H1 (cell line): ENCODE data around the gene TSPOAP1. TPM values are rescaled to one million over a fixed set of nuclear protein-coding genes. Genes with fewer than 3 reads are reported as not detected.
A peak's percentile ranks its signal among the peaks of the same experiment; 100 is the strongest.

Source experiments
- CTCF ChIA-PET: fragments of 300-600 bp; sonication (Branson Sonifier 250); formaldehyde crosslinking; loops from one replicate; lab custom pipeline; 2021; ENCODE audit not compliant: partially characterized antibody; lab: Charles Lee
- POLR2A ChIA-PET: fragments of 300-600 bp; sonication (Branson Sonifier 250); formaldehyde crosslinking; loops from one replicate; lab custom pipeline; 2021; ENCODE audit warnings: inconsistent platforms; ENCODE audit not compliant: partially characterized antibody; lab: Charles Lee
- DNase-seq, 2 experiments: peaks; one replicate each; pipeline versions ENCODE4 v3.0.0 to v3.0.0-alpha.2; 2010 to 2022; ENCODE audit warnings: low spot score in 2 of 2, low read depth in 1 of 2, mixed read lengths in 1 of 2
- FAIRE-seq: peaks from 2 replicates; lab custom pipeline; 2011; peaks lifted over from hg19 to GRCh38; lab: Jason Lieb, UNC
- H2AFZ ChIP-seq: 2 replicates; pipeline ENCODE4 v1.8.1; 2012; ENCODE audit warnings: low read length, inconsistent platforms
- H2AK5ac ChIP-seq: 2 replicates; pipeline ENCODE4 v1.6.1; 2013; ENCODE audit warnings: low read depth, low read length
- H2BK120ac ChIP-seq: replicated peaks from 2 replicates; pipeline ENCODE3; 2013; ENCODE audit warnings: low read depth, low read length, inconsistent platforms
- H2BK12ac ChIP-seq: 2 replicates; pipeline ENCODE4 v1.6.1; 2013; ENCODE audit warnings: low read depth, low read length
- H2BK15ac ChIP-seq: 2 replicates; pipeline ENCODE4 v1.6.1; 2013; ENCODE audit warnings: low read length
- H2BK20ac ChIP-seq: 2 replicates; pipeline ENCODE4 v1.6.1; 2013; ENCODE audit warnings: low read length
- H2BK5ac ChIP-seq: 2 replicates; pipeline ENCODE4 v1.6.1; 2013; ENCODE audit warnings: low read depth, low read length
- H3K14ac ChIP-seq: 2 replicates; pipeline ENCODE4 v1.6.1; 2013; ENCODE audit warnings: inconsistent platforms; ENCODE audit not compliant: insufficient read length
- H3K18ac ChIP-seq: 2 replicates; pipeline ENCODE4 v1.6.1; 2013; ENCODE audit warnings: low read length; ENCODE audit errors: extremely low read depth
- H3K23ac ChIP-seq: 2 replicates; pipeline ENCODE4 v1.6.1; 2013; ENCODE audit warnings: inconsistent platforms; ENCODE audit not compliant: insufficient read length
- H3K23me2 ChIP-seq: 2 replicates; pipeline ENCODE4 v1.6.1; 2013; ENCODE audit warnings: low read depth, low read length
- H3K27ac ChIP-seq: 2 replicates; pipeline ENCODE4 v1.6.1; 2011; ENCODE audit warnings: low read depth, low read length, inconsistent platforms
- H3K27me3 ChIP-seq, 4 experiments: replicated peaks in 1 of 4; 1 replicate in 1 of 4; 2 replicates in 3 of 4; pipeline versions ENCODE4 v1.6.1 to v1.8.1; 2011 to 2013; ENCODE audit warnings: low read length in 3 of 4, mild to moderate bottlenecking in 3 of 4, inconsistent platforms in 2 of 4, mixed read lengths in 2 of 4, moderate library complexity in 1 of 4; ENCODE audit not compliant: control insufficient read depth in 3 of 4, insufficient read depth in 3 of 4; ENCODE audit errors: extremely low read depth in 1 of 4
- H3K36me3 ChIP-seq, 4 experiments: 2 replicates each; pipeline versions ENCODE4 v1.6.1 to v1.8.1; 2011 to 2013; ENCODE audit warnings: mild to moderate bottlenecking in 4 of 4, low read length in 3 of 4, moderate library complexity in 2 of 4, control low read depth in 1 of 4, inconsistent platforms in 1 of 4; ENCODE audit not compliant: insufficient read depth in 4 of 4, control insufficient read depth in 2 of 4
- H3K4ac ChIP-seq: replicated peaks from 2 replicates; pipeline ENCODE3; 2013; ENCODE audit warnings: low read length, low read depth, mixed read lengths, inconsistent platforms; ENCODE audit not compliant: insufficient read length
- H3K4me1 ChIP-seq, 4 experiments: replicated peaks in 1 of 4; 1 replicate in 1 of 4; 2 replicates in 3 of 4; pipeline versions ENCODE4 v1.6.1 to v1.8.1; 2011 to 2013; ENCODE audit warnings: low read length in 3 of 4, inconsistent platforms in 2 of 4, mixed read lengths in 1 of 4; ENCODE audit not compliant: insufficient read depth in 4 of 4, control insufficient read depth in 3 of 4
- H3K4me2 ChIP-seq, 2 experiments: 2 replicates each; pipeline versions ENCODE4 v1.6.1 to v1.8.1; 2011 to 2013; ENCODE audit warnings: low read depth in 2 of 2, low read length in 2 of 2, control low read depth in 1 of 2, inconsistent platforms in 1 of 2, mild to moderate bottlenecking in 1 of 2; ENCODE audit not compliant: insufficient read depth in 1 of 2
- H3K4me3 ChIP-seq, 4 experiments: fragments of 200-600, 300-600 bp in 1 of 4; sonication (generic), shearing (Covaris generic), sonication (Bioruptor Twin) in 1 of 4; 2 replicates each; pipeline versions ENCODE4 v1.5.1 to v1.8.1; 2011 to 2016; ENCODE audit warnings: low read length in 4 of 4, low read depth in 3 of 4, control low read depth in 2 of 4, inconsistent platforms in 2 of 4, mild to moderate bottlenecking in 2 of 4, mixed read lengths in 1 of 4, moderate library complexity in 1 of 4; ENCODE audit not compliant: insufficient read depth in 2 of 4; ENCODE audit errors: extremely low read depth in 1 of 4
- H3K56ac ChIP-seq: replicated peaks from 2 replicates; pipeline ENCODE3; 2013; ENCODE audit warnings: low read depth, mild to moderate bottlenecking, mixed read lengths, low read length, inconsistent platforms; ENCODE audit not compliant: insufficient read length
- H3K79me1 ChIP-seq: 2 replicates; pipeline ENCODE4 v1.6.1; 2013; ENCODE audit warnings: low read depth, low read length, control low read depth
- H3K79me2 ChIP-seq, 2 experiments: 2 replicates each; pipeline versions ENCODE4 v1.6.1 to v1.8.1; 2012 to 2013; ENCODE audit warnings: low read length in 2 of 2, mild to moderate bottlenecking in 2 of 2, inconsistent platforms in 1 of 2; ENCODE audit not compliant: insufficient read depth in 2 of 2, control insufficient read depth in 1 of 2
- H3K9ac ChIP-seq, 4 experiments: replicated peaks in 1 of 4; 1 replicate in 1 of 4; 2 replicates in 3 of 4; pipeline versions ENCODE4 v1.6.1 to v1.8.1; 2011 to 2013; ENCODE audit warnings: low read depth in 3 of 4, low read length in 3 of 4, control low read depth in 2 of 4, mild to moderate bottlenecking in 2 of 4, moderate library complexity in 2 of 4, inconsistent platforms in 1 of 4; ENCODE audit errors: extremely low read depth in 1 of 4
- H3K9me3 ChIP-seq, 2 experiments: 2 replicates each; pipeline versions ENCODE4 v1.6.1 to v1.8.1; 2012 to 2013; ENCODE audit warnings: mild to moderate bottlenecking in 2 of 2, moderate library complexity in 2 of 2, control low read depth in 1 of 2, inconsistent platforms in 1 of 2, low read depth in 1 of 2, low read length in 1 of 2, mixed read lengths in 1 of 2; ENCODE audit not compliant: insufficient read depth in 2 of 2
- H4K20me1 ChIP-seq, 2 experiments: replicated peaks in 1 of 2; 2 replicates each; pipeline versions ENCODE3 to v1.8.1; 2011 to 2013; ENCODE audit warnings: inconsistent platforms in 2 of 2, low read length in 2 of 2, mild to moderate bottlenecking in 1 of 2; ENCODE audit not compliant: insufficient read depth in 2 of 2, control insufficient read depth in 1 of 2
- H4K5ac ChIP-seq: 2 replicates; pipeline ENCODE4 v1.6.1; 2013; ENCODE audit warnings: low read length, low read depth, mixed read lengths, inconsistent platforms; ENCODE audit not compliant: insufficient read length
- H4K8ac ChIP-seq: 2 replicates; pipeline ENCODE4 v1.8.0; 2013; ENCODE audit warnings: mild to moderate bottlenecking, moderate library complexity, low read length, inconsistent platforms; ENCODE audit not compliant: insufficient read depth; ENCODE audit errors: extremely low read depth
- H4K91ac ChIP-seq: replicated peaks from 2 replicates; pipeline ENCODE3; 2013; ENCODE audit warnings: low read length, mixed read lengths, inconsistent platforms; ENCODE audit not compliant: insufficient read length
- SAP30 ChIP-seq: fragments of 300-600 bp; sonication (generic); IDR thresholded peaks from 2 replicates; pipeline ENCODE4 v1.7.1; 2012; ENCODE audit warnings: low read length, moderate library complexity, mild to moderate bottlenecking, inconsistent platforms; ENCODE audit not compliant: insufficient read depth, insufficient replicate concordance
- TAF7 ChIP-seq: optimal IDR thresholded peaks from 2 replicates; pipeline ENCODE3; 2011; ENCODE audit warnings: low read depth, mild to moderate bottlenecking, inconsistent platforms, low read length, moderate library complexity, borderline replicate concordance
- WGBS, 2 experiments: shearing (Covaris generic) in 1 of 2; methylation state at CpG; one replicate each; pipeline versions ENCODE4 v1.1.6 to v1.1.7; 2013 to 2015; ENCODE audit warnings: low lambda C conversion rate in 2 of 2, mixed read lengths in 2 of 2, inconsistent platforms in 1 of 2, low coverage in 1 of 2, missing lambda C conversion rate in 1 of 2; ENCODE audit not compliant: insufficient replicate concordance in 2 of 2, insufficient coverage in 1 of 2, insufficient read length in 1 of 2; ENCODE audit errors: extremely low coverage in 1 of 2, missing lambda C conversion rate in 1 of 2; 5-methylcytosine and 5-hydroxymethylcytosine counted together
- polyA plus RNA-seq, 7 experiments: library from polyadenylated mRNA; depleted of rRNA in 3 of 7; stranded (reverse) in 5 of 7; unstranded in 2 of 7; fragments of >200 nt in 5 of 7; fragments of 200-250 nt in 2 of 7; gene quantifications; 1 replicate in 5 of 7; 2 replicates in 1 of 7; 4 replicates in 1 of 7; pipeline versions ENCODE4 v1.2.1 to v1.2.3, GENCODE V29; 2011 to 2013; ENCODE audit warnings: missing spikeins in 2 of 7, mixed read lengths in 2 of 7
- total RNA-seq: library from RNA; stranded (reverse); fragmentation: NEBNext Ultra II Directional; extraction: Animal tissue kit (Norgen Biotek cat#: 25700); gene quantifications from 2 replicates; pipeline ENCODE4 v1.2.1, GENCODE V29; 2021

Gene TSPOAP1
- total and polyA plus RNA-seq, 2 of the 8 experiments (the other 6 are each of a cell fraction or from before 2014, with no cell fraction given), result 7.6 to 9.2 TPM

- no peak overlapping the region for H3K27ac ChIP-seq
- H3K23me2 ChIP-seq, result peaks cover 12% of the 10 kb centered on the region
- H3K14ac ChIP-seq, result no peak overlapping the region
- H3K4me2 ChIP-seq, result no peak overlapping the region
- H2BK12ac ChIP-seq, result peak overlapping the region; percentile 90; the same call in 1 of the 2 replicates
- 0 out of 2 replicates have a peak overlapping the region, but pooled peaks have one; percentile 32 for H2BK20ac ChIP-seq
- H4K5ac ChIP-seq, result no peak overlapping the region
- no peak overlapping the region for H3K18ac ChIP-seq
- ChIA-PET CTCF (interaction anchor here (0.5 to 21.9 kb wide), 10 partner anchors 8 to 215 kb away, joined by 3 to 384 read pairs (median 6); partner anchors contain the start of gene RNF43), POLR2A (interaction anchor here (1.2 to 7.9 kb wide), 7 partner anchors 10 to 26 kb away, joined by 3 to 66 read pairs (median 6); partner anchors contain the start of gene SUPT4H1)
- no peak overlapping the region for H3K4me3 ChIP-seq
- H4K8ac ChIP-seq, result peak overlapping the region; percentile 43; the same call in 1 of the 2 replicates
- no peak overlapping the region for H3K4ac ChIP-seq
- no peak overlapping the region for H2AFZ ChIP-seq
- H3K56ac ChIP-seq, result no peak overlapping the region
- H2BK5ac ChIP-seq, result 0 out of 2 replicates have a peak overlapping the region, but pooled peaks have one; percentile 78
- peaks cover 0 to 39% (median 29%) of the 10 kb centered on the region in 4 experiments; a peak in 6 of 7 replicates for H3K4me1 ChIP-seq
- H3K9me3 ChIP-seq, result no peaks in the 10 kb centered on the region
- peaks cover 0 to 20% (median 12%) of the 10 kb centered on the region in 4 experiments; a peak in 5 of 7 replicates for H3K27me3 ChIP-seq
- H2AK5ac ChIP-seq, result no peak overlapping the region
- WGBS, 2 experiments, result 85% methylated on average over 12 of the region's 19 CpGs; no CpG with 5 or more reads in 1 of the 2 experiments
- no peak overlapping the region for H3K9ac ChIP-seq
- H3K23ac ChIP-seq, result no peak overlapping the region
- FAIRE-seq (no peak), DNase-seq (no peak)
- H4K91ac ChIP-seq, result peak overlapping the region; percentile 67
- H2BK120ac ChIP-seq, result no peak overlapping the region
- peak overlapping the region; percentile 81; the same call in 1 of the 2 replicates for H2BK15ac ChIP-seq
- peaks cover 0 to 2% of the 10 kb centered on the region in 2 experiments for H4K20me1 ChIP-seq
- H3K36me3 ChIP-seq, result no peaks in the 10 kb centered on the region
- H3K79me1 ChIP-seq, result no peaks in the 10 kb centered on the region
- no peak for TF ChIP-seq TAF7
- TF ChIP-seq SAP30, result no peak
- TF ChIP-seq, all 59 proteins: peak for 0
- H3K79me2 ChIP-seq, result no peaks in the 10 kb centered on the region
Measured at GRCh38 chr17:58327363-58328194, 1.0 kb downstream of the TSPOAP1 start.
